HTERT RPE-1 (cell line): Measurements from ENCODE around the gene MYB.
"Not testable (repeated sequence)": the region's sequence is repeated elsewhere in the genome, so short reads cannot be mapped to it uniquely, and the experiment has no call there.

Experiments
- in situ Hi-C: fragments of 300-500 bp; cut with MboI; formaldehyde crosslinking; loops from 4 replicates; pipeline ENCODE4 v1.14.3; 2020; ENCODE audit warnings: low sequenced_read_pairs

Gene MYB

DNA sequence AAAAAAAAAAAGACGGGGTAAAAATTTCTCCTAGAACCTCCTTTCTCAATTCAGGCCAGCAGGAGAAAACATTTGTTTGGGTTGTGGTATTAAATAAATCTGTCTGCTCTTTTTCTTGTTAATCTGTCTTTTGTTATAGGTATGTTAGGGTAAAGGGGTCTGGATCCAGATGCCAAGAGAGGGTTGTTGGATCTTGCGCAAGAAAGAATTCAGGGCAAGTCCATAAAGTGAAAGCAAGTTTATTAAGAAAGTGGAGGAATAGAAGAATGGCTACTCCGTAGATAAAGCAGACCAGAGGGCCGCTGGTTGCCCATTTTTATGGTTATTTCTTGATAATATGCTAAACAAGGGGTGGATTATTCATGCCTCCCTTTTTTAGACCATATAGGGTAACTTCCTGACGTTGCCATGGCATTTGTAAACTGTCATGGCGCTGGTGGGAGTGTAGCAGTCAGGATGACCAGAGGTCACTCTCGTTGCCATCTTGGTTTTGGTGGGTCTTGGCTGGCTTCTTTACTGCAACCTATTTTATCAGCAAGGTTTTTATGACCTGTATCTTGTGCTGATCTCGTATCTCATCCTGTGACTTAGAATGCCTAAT, 65.4 kb downstream of the MYB start:
- in situ Hi-C loops, result not testable (repeated sequence)

DNA sequence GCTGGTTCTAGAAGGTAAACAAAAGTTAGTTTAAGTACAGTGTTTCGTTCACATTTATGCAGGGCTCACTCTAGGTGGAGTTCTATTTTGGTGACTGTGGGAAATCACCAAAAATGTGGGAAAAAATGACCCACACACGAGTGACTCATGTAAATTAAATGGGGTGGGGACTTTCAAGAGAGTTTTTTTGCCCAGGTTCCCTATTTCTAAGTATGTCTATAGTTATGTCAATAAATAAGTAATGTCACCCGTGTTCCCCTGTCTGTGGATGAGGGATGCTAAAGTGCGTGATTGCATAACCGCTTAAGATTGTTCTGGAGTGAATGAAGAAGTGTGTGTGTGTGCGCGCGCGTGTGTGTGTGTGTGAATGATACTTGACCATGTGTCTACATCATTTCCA, 69.1 kb downstream of the MYB start:
- in situ Hi-C loops, result no loop called here

DNA sequence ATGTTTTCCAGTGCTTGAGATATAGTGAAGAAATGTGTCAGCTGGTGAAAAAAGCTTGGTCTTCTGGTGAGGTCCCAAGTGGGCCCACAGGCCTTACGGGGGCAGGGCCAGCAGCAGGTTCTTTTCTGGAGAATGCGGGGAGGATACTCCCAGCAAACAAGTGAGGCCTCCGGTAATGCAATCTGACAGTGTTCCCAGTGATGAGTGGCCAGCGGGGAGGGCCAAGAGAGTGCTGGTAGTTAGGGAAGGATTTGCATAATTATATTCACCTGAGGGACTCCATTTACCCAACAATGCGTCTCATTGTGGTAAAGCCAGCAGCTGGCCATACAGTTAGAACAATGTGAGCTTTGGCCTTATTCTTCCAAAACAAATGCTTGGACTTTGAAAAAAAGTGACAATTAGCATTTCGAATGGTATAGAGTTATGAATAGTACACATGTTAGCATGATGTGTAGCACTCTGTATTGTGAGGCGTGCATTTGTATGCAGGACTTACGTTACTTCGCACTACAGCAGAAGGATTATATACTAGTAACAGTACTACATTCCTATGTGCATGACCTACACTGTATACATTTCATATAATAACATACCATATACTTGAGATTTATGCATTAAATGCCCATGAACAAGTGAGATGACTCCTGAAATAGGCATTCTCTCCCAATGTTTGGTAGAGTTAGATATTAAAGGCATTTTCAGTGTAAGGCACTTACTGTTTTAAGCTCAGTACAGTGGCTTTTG, 69.8 kb downstream of the MYB start:
- in situ Hi-C loops, result no loop called here

DNA sequence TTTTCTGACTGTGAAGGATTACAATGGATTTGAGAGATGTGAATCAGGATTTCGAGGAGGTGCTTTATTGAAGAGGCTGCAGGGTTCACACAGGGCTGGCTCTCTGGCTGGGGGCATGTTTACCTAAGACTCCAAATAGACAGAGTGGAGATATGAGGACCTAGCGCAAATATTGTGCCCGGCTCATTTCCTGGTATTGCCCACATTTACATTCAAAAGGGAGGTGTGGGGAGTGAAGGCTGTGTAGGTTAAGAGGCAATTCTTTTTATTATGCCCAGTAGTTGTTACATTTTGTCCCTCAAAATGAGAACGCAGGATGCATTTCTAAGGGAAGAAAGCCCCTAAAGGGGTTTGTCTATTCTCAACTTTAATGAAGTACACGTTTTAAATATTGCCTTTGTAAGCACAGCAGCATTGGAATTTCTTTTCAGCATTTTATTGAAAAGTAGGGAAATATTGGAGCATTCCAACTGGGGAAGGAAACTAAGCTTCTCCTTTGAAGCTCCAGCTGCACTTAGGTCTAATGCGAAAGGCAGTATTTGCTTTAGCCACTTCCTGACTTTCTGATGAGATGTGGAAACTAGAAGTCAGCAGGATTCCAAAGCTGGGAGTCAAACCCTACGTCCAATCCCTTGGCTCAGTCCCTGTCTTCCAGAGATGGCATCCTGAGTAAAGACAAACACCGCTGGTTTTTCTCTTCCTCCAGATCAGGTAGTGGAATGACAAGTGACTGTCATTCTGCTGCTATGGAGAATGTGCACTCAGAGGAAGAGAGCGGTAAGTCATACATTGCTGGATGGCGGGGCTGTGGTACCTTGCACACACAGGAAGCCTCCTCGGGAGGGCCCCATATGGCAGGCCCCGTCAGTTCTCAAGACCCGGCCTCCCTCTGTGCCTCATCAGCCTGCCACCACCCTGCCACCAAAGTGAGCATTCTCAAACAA, 70.7 kb downstream of the MYB start:
- in situ Hi-C loops, result no loop called here

DNA sequence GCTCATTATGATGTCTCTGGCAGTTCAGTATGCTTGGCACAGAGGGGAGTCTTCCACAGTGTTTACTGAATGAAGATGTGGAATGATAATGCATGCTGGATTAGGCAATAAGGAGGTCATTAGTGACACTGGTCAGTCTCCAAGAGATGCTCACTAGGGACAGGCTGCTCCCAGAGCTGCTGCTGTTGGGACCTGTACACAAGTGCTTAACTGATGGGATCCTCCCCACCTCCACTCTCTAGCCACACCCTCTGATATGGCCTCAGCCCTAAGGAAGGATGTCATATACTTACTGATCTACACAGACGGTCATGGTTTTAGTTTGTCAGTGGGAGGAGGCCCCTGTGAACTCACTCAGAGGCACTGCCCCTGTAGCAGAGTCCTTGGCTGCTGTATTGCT, 73.4 kb downstream of the MYB start:
- in situ Hi-C loops, result no loop called here

DNA sequence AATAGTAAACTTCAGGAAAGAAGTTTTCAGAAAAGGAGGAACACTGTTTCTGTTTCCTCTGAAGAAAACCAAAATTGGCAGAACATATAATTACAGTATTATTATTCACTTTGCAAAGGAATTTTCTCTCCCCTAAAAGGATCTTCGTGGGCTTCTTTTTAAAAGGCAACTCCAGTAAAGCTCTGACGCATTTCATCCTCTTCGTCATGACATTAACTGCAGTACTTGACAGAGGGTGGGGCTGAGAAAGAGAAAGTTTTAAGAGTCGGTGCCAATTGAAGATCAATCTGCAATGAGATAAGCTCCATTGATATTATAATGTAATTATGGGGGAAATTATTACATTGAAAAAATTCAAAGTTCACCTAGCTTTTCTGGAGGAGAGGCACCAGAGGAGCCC, 75.8 kb downstream of the MYB start:
- in situ Hi-C loops, result no loop called here

DNA sequence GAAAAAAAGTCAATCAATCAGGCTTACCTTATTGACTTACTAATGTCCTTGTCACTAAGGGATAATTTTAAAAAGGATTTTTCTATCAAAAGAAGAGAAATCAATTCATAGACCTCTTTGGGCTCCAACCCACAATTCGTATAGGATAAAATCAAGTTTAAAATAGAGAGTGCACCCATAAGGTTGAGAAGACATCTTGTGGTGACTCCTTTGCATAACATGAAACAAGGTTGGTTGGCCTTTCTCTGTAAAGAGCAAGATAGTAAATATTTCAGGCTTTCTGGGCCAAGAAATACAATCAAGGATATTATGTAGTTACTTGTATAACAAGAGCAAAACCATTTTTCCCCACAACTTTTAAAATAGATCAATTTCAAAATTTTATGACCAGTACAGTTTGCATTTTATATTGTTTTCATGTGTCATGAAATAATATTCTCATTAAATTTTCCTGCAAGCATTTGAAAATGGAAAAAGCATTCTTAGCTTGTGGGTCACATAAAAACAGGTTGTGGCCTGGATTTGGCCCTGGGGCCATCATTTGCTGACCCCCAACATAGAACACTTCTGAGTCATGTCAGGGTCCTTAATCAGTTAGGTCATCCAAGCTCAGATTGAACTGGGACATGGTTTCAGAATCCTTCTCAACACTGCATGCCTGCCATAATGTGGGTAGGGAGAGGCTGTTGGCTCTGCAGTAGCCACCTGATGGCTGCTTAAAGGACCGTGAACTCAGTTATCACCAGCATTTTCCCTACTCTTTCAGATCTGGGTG, 76.7 kb downstream of the MYB start:
- in situ Hi-C loops, result no loop called here

DNA sequence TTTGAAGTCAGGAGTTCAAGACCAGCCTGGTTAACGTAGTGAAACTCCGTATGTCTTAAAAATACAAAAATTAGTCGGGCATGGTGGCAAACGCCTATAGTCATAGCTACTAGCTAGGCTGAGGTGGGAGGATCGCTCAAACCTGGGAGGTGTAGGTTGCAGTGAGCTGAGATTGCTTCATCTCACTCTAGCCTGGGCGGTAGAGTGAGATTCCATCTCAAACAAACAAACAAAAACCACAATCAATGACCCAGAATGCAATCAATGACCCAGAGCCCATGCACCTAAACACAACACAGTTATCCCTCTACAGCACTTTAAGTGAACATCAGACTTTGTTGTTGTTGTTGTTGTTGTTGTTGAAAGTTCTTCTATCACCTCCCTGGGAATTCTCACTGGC, 77.9 kb downstream of the MYB start:
- in situ Hi-C loops, result no loop called here

DNA sequence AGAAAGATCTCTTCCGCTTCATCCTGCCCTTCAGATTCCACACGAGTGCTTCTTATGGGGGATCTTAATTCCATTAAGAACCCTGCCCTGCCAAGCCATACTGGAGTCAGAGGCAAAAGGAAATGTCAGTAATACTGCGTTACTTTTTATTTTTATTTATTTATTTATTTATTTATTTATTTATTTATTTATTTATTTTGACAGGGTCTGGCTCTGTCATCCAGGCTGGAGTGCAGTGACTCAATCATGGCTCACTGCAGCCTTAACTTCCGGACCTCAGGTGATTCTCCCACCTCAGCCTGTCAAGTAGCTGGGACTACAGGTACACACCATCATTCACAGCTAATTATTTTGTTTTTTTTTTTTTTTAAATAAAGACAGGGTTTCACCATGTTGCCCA, 79.5 kb downstream of the MYB start:
- in situ Hi-C loops, result no loop called here

DNA sequence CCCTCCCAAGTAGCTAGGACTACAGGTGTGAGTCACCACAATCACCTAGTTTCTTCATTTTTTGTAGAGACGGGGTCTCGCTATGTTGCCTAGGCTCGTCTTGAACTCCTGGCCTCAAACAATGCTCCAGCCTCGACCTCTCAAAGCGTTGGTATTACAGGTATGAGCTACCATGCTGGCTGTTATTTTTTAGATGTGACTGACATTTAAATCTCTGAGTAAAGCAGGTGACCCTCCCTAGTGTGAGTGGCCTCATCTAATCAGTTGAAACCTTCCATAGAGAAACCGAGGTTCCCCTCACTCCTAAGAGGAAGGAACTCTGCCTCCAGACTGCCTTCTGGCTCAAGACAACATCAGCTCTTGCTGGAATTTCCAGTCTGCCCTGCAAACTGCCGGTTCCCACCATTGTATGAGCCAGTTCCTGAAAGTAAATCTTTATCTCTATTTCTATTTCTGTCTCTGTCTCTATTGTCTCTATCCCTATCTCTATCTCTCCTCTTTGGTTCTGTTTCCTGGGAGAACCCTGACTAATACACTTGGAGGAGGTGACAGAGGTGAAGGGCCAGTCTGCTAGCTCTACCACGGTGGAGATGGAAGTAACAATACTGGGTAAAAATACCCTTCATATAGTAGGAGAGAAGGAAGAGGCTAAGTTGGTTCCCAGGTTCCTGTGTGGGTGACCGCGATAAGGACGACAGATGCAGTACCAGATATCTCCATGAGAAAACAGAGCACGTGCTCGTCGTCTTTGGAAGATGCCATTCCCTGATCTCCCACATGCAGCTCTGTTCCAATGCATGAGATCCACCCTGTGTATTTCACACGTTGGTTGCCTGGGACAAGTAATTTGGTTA, 81.0 kb downstream of the MYB start:
- in situ Hi-C loops, result no loop called here

DNA sequence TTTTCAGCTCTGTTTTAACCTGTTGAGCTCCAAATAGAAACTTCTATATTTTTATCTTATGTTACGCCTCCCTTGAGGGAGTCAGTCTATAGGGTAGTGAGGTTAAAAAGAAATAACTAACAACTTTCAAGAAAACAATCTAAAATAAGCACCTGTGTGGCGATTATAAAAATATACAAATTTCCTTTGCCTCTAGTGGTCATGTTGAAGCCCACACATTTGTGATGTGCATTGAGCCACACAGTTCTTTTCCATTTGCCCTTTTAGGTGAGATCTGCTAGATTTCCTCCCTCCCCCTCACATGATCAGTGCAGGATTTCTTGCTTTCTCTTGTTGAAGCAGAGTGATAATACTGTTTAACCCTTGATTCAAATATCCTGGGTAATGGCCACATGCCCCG, 84.2 kb downstream of the MYB start:
- in situ Hi-C loops, result no loop called here

DNA sequence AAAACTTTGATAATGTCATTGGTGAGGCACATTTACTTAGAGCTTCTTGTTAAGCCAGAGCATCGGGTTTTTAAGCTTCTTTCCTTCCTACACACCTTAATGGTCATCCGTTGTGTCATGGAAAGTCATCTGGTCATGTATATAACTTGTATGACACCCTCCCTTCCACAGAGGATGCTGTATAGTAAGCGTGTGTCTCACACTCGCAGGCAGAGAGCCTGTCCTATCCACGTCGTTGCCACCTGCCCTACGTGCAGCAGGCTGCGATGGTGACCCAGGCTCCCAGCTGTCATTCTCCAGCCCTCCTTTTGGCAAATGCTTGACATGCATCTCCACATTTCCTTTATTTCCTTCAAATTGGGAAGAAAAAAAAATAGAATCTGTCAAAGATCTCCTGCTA, 85.6 kb downstream of the MYB start:
- in situ Hi-C loops, result no loop called here

DNA sequence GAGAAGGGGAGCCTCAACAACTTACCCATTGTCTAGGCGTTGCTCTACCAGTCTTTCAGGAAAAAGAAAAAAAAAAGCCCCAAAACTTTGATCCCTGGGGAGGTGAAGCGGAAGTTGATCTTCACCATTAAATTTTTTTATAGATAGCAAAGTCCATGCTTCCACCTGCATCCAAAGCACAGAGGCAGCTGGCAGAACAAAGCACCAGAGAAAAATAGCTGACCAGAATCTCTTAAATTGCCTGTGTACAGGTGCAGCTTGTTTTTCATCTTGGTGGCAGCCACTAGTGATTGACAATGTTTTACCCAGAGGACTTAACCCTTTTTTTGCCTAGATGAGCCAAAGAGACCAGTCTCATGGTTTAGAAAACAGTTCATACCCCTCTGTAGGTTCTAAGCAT, 86.0 kb downstream of the MYB start:
- in situ Hi-C loops, result no loop called here

DNA sequence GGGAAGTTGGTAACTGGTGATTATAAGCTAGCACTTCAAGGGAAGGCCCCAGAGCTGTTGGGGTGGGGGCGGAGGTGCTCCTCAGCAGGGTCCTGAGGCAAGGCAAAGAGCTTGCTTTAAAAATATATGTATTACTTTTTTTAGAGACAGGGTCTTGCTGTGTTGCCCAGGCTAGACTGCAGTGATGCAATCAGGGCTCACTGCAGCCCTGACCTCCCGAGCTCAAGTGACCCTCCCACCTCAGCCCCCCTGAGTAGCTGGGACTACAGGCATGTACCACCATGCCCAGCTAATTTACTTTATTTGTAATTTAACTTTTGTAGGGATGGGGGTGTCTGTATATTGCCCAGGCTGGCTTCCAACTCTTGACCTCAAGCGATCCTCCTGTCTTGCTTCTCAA, 87.2 kb downstream of the MYB start:
- in situ Hi-C loops, result no loop called here

DNA sequence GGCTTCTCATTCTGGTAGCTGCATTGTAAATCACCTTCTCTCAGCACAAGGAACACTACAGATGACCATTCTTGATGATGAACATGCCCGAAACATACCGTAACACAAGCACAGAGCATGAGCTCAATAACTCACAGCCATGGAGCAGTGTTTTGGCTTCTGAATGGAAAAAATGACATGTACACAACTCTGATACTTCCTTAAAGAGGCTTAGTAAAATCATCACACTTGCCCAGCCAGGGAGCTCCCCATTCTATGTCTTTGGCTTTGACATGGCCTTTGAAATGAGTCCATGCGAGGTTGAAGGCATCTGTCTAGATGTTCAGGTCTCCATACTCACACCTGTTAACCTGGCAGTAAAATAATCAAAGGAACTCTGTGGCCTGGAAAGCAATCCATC, 87.6 kb downstream of the MYB start:
- in situ Hi-C loops, result no loop called here
